GM21576 (cell line): ENCODE measurements around the gene IST1.
A peak's percentile ranks its signal among the peaks of the same experiment; 100 is the strongest.
"Not testable (repeated sequence)": the region's sequence is repeated elsewhere in the genome, so short reads cannot be mapped to it uniquely, and the experiment has no call there.

Experiments
- ATAC-seq: cut with Tn5 transposase; IDR thresholded peaks from one replicate; pipeline ENCODE4 v1.9.1; 2021; ENCODE audit warnings: mild to moderate bottlenecking, moderate library complexity; ENCODE audit not compliant: unreplicated experiment

IST1 gene

DNA sequence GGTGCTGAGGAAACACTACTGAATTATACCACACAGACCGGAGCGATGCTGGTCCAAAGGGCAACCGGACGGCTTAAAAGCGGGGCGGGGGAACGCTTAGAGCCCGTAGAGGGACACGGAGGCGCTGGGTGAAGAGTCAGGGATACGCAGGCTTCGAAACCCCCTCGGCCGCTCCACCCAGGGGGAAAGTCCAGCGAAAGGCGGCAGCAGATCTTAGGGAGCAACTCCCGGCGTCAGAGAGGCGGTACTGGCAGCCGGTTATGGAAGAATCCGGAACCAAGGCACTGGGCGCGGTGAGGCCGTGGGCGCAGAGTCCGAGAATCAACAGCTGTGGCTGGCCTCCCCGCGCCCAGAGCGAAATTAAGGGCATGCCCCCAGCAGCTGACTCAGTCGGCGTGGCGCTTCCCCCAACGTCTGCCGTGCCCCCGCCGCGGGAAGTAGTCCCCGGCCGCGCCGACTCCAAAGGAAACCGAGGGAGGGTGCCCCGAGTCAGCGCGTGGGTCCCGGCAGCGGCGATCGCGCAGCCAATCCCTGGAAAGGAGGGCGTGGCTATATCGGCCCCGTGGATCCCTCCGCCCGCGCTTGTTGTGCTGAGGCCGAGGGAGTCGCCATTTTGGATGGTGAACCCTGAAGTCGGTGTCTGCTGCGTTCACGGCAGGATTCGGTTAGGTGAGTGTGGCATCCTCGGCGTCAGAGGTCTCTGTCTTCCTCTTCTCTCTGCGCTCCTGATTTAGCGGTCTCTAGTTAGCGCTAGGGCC is at the start of gene IST1:
Gene IST1, plus strand, starts transcription at position 611 of the 758 bp plus-strand sequence. CDS start 20,110 bp downstream, outside the sequence.
- peak; percentile 79 for ATAC-seq

DNA sequence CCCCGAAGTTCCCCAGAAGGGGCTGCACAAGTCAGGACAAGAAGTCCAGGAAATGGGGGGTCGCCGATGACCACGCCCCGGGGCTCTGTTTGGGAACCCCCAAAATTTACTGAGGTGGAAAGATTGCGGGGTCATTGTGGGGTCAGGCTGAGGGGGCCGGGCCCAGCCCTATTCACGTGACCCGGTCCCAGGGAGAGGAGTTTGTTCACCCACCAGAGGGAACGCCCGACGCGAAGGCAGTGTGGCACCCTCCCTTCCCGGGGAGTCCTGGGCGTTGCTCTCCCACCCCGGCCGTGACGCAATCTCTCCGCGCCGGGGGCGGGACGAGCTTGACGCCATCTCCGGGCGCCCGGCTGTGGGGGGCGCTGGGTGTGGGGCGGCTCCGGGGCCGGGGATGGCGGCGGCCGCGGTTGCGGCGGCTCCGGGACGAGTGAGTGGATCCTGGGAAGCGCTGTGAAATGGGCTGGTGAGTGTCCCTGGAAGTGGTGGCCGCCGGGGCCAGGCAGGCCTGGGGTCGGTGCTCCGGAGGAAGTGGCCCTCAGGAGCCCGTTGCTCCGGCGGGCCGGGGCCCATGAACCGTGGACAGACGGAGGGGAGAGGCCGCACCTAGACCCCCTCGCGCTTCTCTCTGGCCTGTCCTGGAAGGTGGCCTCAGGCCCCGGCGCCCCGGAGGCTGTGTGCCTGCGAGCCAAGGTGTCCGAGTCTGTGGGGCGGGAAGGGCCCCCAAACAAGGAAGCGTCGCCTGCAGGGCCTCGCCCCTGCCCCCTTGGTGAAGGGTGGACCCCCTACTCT is 49.5 kb upstream of the IST1 start, which contains the start of gene ATXN1L:
Gene ATXN1L, plus strand, starts transcription at position 338 of the 792 bp plus-strand sequence. CDS start 3,765 bp downstream, outside the sequence.
- peak; percentile 67 for ATAC-seq

DNA sequence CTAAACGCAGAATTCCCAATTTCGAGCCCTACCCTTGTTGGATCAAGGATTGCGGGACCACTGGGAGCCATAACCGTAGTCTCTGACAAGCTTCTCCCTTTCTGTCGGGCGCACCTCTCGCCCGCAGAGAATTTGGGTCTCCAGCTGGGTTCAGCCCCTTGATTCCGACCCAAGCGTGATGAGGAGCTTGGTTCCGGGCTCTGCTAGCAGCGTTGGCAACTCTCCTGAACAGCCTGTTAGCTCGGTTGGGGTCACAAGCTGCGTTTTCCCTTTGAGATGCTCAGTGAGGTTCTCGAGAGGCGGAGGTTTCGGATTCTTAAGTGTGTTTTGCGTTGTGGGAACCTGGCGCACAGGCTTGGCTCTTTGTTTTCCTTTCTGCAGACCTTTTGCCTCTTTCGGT is 48.9 kb upstream of the IST1 start:
- ATAC-seq, result no peak

DNA sequence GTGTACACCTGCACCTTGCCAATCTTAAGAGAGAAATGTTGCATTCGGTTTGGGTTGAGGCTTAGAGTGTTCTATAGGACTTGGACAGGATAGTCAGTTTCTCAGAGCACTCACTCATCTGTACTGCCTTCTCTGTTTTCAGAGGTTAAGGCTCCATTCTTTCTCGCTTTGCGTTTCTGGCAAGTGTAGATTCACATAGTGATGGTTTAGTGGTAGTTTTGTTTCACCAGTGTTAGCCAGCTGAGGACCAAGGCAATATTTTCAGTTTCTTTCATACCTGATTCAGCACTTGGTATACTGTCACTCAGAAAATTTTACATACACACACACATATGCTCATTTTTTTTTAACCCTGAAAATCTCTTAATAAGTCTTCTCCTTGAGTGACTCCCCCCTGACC is 48.2 kb upstream of the IST1 start:
- no peak for ATAC-seq

DNA sequence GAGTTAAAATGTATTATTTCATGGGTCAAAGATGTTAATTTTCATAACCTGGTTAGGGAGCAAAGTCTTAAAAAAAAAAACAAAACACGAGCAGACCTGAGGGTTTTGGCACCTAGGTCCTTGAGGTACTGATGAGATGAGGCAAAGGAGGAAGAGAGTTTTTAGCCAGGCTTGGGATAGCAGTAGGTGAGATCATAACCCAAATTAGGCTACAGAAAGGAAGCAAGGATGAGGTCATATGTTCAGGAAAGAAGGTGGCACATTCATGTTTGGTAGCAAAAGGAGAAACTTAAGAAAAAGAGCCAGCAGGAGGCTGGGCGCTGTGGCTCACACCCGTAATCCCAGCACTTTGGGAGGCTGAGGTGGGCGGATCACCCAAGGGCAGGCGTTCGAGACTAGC is 46.7 kb upstream of the IST1 start:
- no peak for ATAC-seq

DNA sequence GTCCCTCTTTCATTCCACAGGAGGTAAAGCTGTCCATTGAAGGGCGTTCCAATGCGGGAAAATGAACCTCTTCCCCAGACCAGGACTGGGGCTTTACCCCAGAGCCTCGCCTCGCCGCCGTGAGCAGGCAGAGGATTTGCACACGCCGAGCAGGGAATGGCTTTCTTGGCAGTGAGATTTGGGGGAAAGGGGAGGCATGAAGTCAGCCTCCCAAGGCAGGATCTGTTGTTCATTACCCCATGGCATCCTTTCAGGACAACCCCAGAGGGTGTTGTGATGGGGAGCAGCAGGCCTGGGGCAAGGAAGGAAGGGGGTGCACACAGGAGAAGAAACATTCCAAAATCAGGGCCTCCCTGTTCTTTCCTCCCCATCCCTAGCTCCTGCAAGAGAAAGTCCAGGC is 43.6 kb upstream of the IST1 start:
- ATAC-seq, result no peak

DNA sequence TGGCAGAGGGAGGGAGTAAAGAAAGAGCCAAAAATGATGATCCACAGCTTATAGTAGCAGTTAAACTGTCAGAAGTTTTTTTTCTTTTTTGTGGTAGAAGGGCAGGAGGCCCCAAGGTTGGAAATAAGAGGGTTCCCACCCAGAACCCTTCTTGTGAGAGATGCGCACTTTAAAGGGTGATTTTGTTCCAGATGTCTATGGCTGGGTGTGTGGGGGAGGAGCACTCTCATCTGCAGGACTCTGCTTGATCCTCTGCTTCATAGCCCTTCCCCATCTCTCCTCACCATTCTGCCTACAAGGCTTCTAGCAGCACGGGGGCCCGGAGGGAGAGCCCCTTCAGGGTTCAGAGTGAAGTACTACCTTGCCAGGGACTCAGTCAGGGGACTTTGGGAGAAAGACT is 43.2 kb upstream of the IST1 start:
- no peak for ATAC-seq

DNA sequence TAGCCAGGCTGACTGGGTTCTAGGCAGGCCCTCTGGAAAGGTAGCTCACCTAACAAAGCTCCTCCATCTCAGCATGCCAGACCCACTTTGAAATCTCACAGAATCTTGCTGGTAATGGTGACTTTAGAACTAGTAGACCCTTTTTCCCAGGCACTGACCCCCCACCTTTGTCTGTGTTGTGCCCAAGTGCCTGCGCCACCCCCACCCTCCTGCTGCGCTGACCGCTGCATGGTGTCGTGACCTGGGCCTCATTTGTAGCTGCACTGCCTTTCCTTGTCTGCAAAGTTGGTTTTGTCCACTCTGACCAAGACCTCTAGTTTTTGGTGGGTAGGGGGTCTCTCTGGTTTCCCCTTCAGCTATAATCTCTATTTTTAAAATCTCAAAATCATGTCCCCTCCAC is 42.8 kb upstream of the IST1 start:
- no peak for ATAC-seq

DNA sequence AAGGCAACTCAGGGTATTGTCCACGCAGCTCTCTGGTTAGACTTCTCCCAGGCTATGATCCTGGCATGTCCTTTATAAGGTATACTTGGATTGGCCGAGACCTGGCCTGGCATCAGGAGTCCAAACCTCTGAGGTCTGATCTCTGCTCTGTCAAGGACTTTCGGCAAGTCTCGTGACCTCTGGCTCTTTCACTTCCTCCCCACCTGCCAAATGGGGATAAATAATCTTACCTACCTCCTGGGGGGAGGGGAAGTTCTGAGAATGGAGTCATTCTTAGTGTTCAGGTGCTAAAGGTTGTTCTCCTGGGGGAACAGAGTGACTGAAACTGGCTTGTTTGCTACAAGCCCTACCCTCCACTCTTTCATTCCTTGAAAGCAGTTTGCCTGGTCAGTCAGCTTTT is 41.9 kb upstream of the IST1 start:
- ATAC-seq, result peak; percentile 73

DNA sequence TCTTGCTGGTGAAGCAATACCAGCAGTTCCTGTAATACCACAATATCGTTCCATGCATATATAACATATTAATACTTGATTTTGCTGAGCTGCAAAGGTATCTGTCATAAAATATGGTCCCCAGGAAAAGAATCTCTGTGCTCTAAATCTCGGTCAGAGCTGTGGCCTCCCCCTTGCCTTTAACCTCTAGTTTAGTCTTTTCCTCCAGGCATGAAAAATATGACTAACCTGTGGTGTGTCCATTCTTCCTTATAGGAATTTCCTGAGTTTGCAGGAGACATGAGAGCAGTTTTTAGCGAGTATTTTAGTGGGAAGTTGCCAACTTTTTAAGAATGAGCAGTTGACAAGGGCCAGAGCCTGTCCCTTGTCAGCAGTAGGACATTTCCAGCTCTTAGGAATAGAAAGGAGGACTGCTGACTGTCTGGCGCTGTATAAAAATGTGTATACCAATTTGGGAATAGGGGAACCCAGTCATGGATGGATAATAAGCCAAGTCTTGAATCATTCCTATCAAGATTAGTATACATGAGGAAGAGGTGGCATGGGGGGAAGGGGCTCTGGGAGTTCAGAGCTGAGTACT is 40.9 kb upstream of the IST1 start:
- no peak for ATAC-seq

DNA sequence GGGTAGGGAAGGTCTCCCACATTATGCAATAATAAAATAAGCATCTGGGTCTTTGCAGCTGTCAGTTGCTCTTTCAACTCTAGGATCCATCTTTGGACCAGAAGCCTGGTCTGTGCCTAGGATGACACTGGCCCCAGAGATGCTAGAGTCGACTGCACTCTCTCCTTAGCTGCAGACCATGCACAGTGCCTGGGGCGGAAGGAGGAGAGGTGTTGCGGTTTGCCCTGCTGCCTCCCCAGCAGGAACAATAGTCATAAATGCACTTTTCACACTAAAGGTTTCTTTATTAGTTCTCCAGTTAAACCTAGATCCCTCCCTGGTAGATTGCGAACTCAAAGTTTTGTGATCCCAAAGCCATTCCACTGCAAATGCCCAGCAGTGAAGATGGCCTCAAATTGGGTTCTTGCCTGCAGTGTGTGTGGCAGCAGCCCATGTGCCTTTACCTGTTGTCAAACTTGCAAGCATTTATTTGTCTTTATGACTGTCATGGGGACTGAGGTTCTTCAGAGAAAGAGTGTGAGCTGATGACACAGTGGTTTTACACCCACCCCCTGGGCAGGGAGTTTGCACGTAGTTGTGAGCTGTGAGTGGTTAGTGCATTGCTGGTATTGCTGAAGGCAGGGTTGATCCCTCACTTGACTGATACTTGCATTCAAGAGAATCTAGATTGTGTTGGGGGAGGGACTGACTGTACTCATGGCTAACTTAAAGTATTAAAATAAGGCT is 39.2 kb upstream of the IST1 start:
- ATAC-seq, result no peak

DNA sequence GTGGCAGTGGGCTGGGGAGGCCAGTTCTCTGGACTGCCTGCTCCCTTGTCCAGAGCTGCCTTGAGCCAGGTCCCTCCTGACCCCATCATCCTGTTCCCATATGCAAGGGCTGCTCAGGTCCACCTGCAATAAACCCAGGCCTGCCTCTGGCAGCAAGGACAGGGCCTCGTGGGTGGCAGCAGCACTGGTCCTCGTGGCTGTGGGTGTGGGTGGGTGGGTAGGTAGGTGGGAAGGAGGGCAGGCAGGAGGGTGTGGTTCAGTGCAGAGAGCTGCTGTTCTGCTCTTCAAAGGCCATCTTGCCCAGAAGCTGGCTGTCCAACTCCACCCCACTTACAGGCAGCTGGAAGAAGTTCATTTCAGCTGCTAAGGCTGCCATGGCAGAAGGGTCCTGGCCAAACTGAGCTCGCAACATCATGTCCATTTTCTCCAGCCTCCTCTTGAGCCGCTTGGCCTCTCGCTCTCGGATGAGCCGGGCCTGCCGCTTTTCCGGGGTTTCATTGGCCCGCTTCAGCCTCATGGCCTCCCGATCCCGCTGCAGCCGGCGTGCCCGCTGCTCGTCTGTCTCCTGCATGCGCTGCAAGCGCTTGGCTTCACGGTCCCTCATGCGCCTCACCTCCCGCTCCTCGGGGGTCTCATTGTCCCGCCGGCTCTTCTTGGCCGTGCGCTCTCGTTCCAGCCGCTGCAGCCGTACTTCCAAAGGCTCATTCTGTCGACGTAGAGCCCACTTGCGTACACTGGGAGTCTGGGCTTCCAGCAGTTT is 35.4 kb upstream of the IST1 start:
- no peak for ATAC-seq

DNA sequence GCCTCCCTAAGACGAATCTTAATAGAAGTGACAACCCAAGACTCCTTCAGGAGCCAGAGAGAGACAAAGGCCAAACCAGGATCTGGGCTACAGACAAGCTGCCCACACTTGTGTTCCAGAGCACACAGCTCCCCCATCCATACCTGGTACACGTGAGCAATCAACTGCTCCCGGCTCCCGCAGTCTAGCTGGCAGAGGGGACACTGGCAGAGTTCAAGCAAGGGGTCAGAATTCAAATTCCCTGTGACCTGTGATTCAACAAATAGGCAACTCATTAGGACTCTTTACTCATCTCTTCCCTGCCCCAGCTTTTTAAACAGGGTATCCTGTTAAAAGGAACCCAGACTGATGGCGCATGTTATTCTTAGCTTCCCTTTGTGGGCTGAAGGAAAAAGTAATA is 31.3 kb upstream of the IST1 start:
- ATAC-seq, result no peak

DNA sequence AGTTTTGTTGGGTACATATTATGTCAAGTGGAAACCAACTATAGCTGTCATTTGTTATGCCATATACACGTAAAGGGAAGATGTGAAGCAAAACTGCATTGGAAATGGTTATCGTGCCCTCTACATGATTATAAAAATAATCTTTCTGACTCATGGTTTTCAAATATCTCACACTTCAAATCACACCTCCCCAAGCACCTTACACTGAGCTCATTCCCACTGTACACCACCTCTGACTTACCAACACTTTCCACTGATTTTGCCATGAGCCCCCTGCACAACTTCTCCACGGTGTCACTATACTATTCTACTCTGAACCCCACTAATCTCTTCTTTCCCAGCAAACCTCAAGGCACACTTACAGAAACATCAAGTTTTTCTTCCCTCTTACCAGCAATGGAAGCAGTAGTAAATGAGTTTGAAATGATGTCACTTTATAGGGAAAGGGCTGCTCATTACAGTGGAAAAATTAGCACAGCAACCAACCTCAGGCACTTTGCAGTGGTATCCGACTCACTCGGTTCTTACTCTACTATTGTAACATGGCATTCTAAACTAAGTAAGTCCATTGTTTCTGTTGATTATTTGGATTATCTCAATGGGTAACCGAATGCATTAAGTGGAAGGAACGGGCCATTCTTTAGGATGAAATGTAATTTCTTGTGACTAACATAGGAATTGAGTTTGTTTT is 30.0 kb upstream of the IST1 start:
- ATAC-seq, result no peak

DNA sequence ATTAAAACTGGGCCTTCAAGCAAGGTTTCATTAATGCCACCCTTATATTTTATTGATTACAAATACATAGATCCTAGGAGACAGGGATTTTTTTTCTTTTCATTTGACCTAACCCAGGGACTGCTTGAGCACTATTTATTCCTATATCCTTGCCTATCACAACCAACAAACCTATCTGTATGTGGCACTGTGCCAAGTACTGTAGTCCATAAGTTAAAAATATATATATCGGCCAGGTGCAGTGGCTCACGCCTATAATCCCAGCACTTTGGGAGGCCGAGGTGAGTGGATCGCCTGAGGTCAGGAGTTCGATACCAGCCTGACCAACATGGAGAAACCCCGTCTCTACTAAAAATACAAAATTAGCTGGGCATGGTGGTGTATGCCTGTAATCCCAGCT is 28.2 kb upstream of the IST1 start:
- not testable (repeated sequence) for ATAC-seq

DNA sequence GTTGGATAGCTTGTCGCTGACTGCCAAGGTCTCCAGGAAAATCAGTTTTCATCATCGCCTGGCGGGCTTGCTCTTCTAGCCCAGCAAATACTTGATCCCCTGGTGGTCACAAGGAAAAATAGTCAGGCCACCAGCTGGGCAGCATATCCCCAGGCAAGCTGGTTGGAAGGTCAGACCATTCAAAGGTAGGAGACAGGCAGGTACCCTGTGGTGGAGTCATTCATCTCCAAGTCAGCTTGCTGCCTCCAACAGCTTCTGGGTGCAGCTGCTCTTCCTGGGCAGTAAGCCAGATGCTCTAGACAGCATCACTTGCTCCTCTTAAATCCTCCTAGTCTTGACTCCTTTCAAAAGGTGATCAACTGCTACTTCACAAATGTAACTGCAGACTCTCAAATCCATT is 27.4 kb upstream of the IST1 start:
- no peak for ATAC-seq

DNA sequence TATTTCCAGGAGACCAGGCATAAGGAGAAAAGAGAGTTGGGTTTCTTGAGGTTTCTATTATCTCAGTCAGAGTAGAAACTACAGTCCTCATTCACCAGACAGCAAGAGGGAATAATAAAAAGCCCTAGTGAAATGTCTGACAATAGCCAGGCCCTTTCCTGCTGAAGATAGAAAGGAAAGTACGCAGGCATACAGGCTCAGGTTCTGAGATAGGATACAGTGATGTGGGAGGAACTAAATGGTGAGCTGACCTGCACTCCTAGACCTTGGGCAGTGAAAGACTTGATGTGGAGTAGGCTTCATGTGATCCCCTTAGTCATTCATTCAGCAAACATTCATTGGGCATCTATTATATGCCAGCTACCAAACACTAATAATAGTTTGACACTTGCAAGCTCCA is 26.2 kb upstream of the IST1 start:
- no peak for ATAC-seq

DNA sequence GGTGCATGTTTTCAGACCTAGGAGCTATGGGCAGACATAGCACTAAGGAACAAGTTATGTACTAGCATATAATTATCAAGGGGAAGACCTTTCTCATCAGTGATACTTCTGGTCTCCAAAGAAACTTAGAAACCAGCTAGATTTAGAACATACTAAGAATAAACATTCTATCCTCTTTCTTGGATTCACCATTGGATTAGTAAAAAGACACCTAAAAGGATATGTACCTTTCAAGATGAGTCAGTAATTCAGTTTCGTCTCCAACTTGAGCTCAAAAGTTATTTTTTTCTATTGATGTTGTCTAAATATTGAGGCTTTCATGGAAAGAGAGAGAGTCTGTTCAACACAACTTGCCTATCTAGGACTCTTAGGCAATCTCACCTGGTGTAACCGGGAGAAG is 24.5 kb upstream of the IST1 start:
- ATAC-seq, result no peak

DNA sequence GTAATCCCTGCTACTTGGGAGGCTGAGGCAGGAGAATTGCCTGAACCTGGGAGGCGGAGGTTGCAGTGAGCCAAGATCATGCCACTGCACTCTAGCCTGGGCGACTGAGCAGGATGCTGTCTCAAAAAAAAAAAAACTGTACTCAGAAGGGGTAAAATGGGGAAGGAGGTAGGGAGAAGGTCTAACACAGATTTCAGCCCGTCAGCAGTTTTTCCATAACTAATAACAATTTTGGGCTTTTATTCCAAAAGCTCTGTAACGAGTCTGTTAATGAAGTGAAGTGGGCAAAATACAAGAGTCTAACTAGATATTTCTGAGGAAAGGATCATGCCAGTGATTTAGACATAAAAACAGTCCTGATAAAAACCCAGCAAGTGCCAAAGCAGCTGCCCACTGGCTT is 22.1 kb upstream of the IST1 start:
- no peak for ATAC-seq

DNA sequence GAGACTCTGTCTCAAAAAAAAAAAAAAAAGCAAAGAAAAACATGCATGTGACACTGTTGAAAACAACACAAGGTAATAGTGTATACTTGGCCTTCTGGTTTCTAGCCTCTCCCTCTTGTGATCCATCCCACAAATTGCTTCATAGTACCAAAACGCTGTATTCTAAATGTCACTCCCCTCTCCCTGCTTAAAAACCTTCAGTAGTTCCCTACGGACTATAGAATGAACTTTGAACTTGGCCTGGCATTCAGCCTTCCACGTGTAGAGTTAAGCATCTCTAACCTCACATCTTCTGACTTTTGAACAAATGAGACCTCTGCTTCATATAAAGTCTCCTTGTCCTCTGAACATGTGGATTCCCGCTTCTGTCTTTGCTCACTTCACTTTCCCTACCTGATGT is 16.4 kb upstream of the IST1 start:
- ATAC-seq, result no peak
